ENCODE data around the gene KCNQ1.

Gene KCNQ1

GRCh38 chr11:2453436-2453835, 8.6 kb downstream of the KCNQ1 start:
- no peak overlapping the region for H3K4me3 ChIP-seq (ENCODE audit: extremely low read depth, insufficient read depth, low read length, poor library complexity, severe bottlenecking)
- no peak overlapping the region for H3K27ac ChIP-seq (ENCODE audit: low read depth, low read length, severe bottlenecking)
- 89 to 93% methylated on average over 4 to 5 of the region's 5 CpGs for WGBS, 2 experiments (ENCODE audit: insufficient coverage in 2 of 2)
- no peaks in the 10 kb centered on the region for H3K4me1 ChIP-seq (ENCODE audit: control insufficient read depth, insufficient read depth, low read length, poor library complexity, severe bottlenecking)
- H3K36me3 ChIP-seq (ENCODE audit: control insufficient read depth, insufficient read depth, low read length): no peaks in the 10 kb centered on the region
- no peaks in the 10 kb centered on the region for H3K9me3 ChIP-seq (ENCODE audit: control insufficient read depth, low read length)

- Histone ChIP-seq H3K4me1 (ENCODE audit: control insufficient read depth, insufficient read depth, low read length, poor library complexity, severe bottlenecking) (no peaks in the 10 kb centered on the region), H3K36me3 (ENCODE audit: control insufficient read depth, insufficient read depth, low read length) (no peaks in the 10 kb centered on the region), H3K27ac (ENCODE audit: low read depth, low read length, severe bottlenecking) (no peak overlapping the region), H3K4me3 (ENCODE audit: extremely low read depth, insufficient read depth, low read length, poor library complexity, severe bottlenecking) (no peak overlapping the region), H3K9me3 (ENCODE audit: control insufficient read depth, low read length) (no peaks in the 10 kb centered on the region)
- WGBS, 2 experiments (ENCODE audit: insufficient coverage in 2 of 2): 83 to 91% methylated on average over 9 to 11 of the region's 13 CpGs
Observed at GRCh38 chr11:2458321-2458720, 13.5 kb downstream of the KCNQ1 start.

DNA sequence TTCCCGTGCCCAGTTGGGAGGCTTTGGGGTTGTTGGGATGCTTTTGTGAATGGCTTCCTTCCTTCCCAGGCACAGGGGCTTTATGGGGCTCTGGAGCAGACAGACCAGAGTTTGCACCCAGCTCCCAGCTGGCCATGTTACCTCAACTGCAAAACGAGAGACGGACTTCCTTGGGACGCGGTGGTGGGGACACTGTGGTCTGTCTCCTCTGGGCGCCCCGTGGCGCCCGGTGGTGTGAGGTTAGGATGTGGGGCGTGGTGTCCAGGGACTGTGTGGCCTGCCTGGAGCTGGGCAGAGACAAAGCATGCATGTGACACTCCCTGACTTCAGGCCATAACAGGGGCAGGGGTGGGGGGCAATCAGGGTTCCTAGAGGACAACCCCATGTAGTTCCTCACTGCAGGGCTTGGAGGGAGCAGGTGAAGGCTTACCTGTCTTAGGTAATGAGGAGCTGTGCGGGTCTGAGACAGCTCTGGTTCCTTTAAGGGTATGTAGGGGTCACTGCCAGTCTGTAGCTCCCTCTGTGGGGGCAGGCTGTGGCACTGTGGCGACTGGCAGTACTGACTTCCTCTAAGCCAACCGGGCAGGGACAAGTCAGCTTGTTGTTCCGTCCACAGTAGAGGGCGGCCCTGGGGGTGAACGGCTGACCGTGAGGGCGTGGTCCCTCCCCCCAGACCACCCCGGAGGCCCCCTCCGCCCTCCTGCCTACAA, 14.4 kb downstream of the KCNQ1 start:
- Histone ChIP-seq H3K27ac (ENCODE audit: low read depth, low read length, severe bottlenecking) (no peak overlapping the region), H3K4me3 (ENCODE audit: extremely low read depth, insufficient read depth, low read length, poor library complexity, severe bottlenecking) (no peak overlapping the region), H3K36me3 (ENCODE audit: control insufficient read depth, insufficient read depth, low read length) (no peaks in the 10 kb centered on the region), H3K9me3 (ENCODE audit: control insufficient read depth, low read length) (no peaks in the 10 kb centered on the region), H3K4me1 (ENCODE audit: control insufficient read depth, insufficient read depth, low read length, poor library complexity, severe bottlenecking) (no peaks in the 10 kb centered on the region)
- 81 to 86% methylated on average over 13 to 17 of the region's 20 CpGs for WGBS, 2 experiments (ENCODE audit: insufficient coverage in 2 of 2)

GRCh38 chr11:2459796-2460531, 15.2 kb downstream of the KCNQ1 start:
- H3K4me1 ChIP-seq (ENCODE audit: control insufficient read depth, insufficient read depth, low read length, poor library complexity, severe bottlenecking): no peaks in the 10 kb centered on the region
- H3K36me3 ChIP-seq (ENCODE audit: control insufficient read depth, insufficient read depth, low read length): no peaks in the 10 kb centered on the region
- WGBS, 2 experiments (ENCODE audit: insufficient coverage in 2 of 2): 89 to 90% methylated on average over 11 to 12 of the region's 13 CpGs
- H3K9me3 ChIP-seq (ENCODE audit: control insufficient read depth, low read length): no peaks in the 10 kb centered on the region
- H3K4me3 ChIP-seq (ENCODE audit: extremely low read depth, insufficient read depth, low read length, poor library complexity, severe bottlenecking): no peak overlapping the region
- no peak overlapping the region for H3K27ac ChIP-seq (ENCODE audit: low read depth, low read length, severe bottlenecking)

GRCh38 chr11:2460540-2461252, 15.9 kb downstream of the KCNQ1 start:
- H3K9me3 ChIP-seq (ENCODE audit: control insufficient read depth, low read length): no peaks in the 10 kb centered on the region
- 89% methylated on average over 14 to 15 of the region's 15 CpGs for WGBS, 2 experiments (ENCODE audit: insufficient coverage in 2 of 2)
- H3K4me1 ChIP-seq (ENCODE audit: control insufficient read depth, insufficient read depth, low read length, poor library complexity, severe bottlenecking): no peaks in the 10 kb centered on the region
- H3K36me3 ChIP-seq (ENCODE audit: control insufficient read depth, insufficient read depth, low read length): no peaks in the 10 kb centered on the region
- no peak overlapping the region for H3K4me3 ChIP-seq (ENCODE audit: extremely low read depth, insufficient read depth, low read length, poor library complexity, severe bottlenecking)
- H3K27ac ChIP-seq (ENCODE audit: low read depth, low read length, severe bottlenecking): no peak overlapping the region

DNA sequence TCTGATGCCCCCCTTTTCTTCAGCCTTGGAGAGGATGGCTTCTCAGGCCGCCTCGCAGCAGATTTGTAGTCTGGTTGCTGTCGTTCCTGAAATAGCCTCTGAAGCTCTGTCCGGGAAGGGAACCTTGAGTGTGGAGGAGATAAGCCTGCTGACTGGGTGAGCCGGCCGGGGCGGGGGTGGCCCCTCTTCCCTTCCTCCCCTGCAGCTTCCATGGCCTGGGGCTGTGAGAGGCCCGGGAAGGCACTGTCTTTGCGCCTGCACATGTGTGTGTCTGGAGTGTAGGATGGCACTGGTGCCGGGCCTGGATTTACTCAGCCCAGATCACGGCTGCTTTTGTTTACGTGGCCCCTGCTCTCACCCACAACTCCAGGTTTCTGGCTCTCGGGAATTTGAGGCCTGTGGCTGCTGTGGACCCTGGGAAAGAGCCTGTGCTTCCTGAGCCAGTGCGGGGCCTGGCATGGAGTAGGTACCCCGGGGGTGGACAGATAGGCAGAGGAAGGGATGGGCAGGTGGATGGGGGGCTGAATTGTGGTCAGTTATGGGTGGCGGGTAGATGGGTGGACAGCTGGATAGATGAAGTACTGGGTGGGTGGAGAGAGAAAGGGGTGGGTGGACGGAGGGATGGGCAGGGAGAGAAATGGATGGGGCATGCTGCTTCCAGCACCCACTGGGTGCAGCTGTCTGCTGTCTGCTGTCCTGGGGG, 16.6 kb downstream of the KCNQ1 start:
- H3K36me3 ChIP-seq (ENCODE audit: control insufficient read depth, insufficient read depth, low read length): no peaks in the 10 kb centered on the region
- no peak overlapping the region for H3K27ac ChIP-seq (ENCODE audit: low read depth, low read length, severe bottlenecking)
- H3K9me3 ChIP-seq (ENCODE audit: control insufficient read depth, low read length): no peaks in the 10 kb centered on the region
- 86 to 93% methylated on average over 6 to 8 of the region's 17 CpGs for WGBS, 2 experiments (ENCODE audit: insufficient coverage in 2 of 2)
- H3K4me1 ChIP-seq (ENCODE audit: control insufficient read depth, insufficient read depth, low read length, poor library complexity, severe bottlenecking): no peaks in the 10 kb centered on the region
- no peak overlapping the region for H3K4me3 ChIP-seq (ENCODE audit: extremely low read depth, insufficient read depth, low read length, poor library complexity, severe bottlenecking)

GRCh38 chr11:2461956-2462542, 17.2 kb downstream of the KCNQ1 start:
- Histone ChIP-seq H3K9me3 (ENCODE audit: control insufficient read depth, low read length) (no peaks in the 10 kb centered on the region), H3K4me3 (ENCODE audit: extremely low read depth, insufficient read depth, low read length, poor library complexity, severe bottlenecking) (no peak overlapping the region), H3K4me1 (ENCODE audit: control insufficient read depth, insufficient read depth, low read length, poor library complexity, severe bottlenecking) (no peaks in the 10 kb centered on the region), H3K36me3 (ENCODE audit: control insufficient read depth, insufficient read depth, low read length) (no peaks in the 10 kb centered on the region), H3K27ac (ENCODE audit: low read depth, low read length, severe bottlenecking) (no peak overlapping the region)
- WGBS, 2 experiments (ENCODE audit: insufficient coverage in 2 of 2): 87 to 96% methylated on average over 8 to 13 of the region's 14 CpGs

- Histone ChIP-seq H3K4me3 (ENCODE audit: extremely low read depth, insufficient read depth, low read length, poor library complexity, severe bottlenecking) (no peak overlapping the region), H3K27ac (ENCODE audit: low read depth, low read length, severe bottlenecking) (no peak overlapping the region), H3K4me1 (ENCODE audit: control insufficient read depth, insufficient read depth, low read length, poor library complexity, severe bottlenecking) (no peaks in the 10 kb centered on the region), H3K9me3 (ENCODE audit: control insufficient read depth, low read length) (no peaks in the 10 kb centered on the region), H3K36me3 (ENCODE audit: control insufficient read depth, insufficient read depth, low read length) (no peaks in the 10 kb centered on the region)
- WGBS, 2 experiments (ENCODE audit: insufficient coverage in 2 of 2): 88 to 91% methylated on average over 5 to 6 of the region's 8 CpGs
Observed at GRCh38 chr11:2462543-2462985, 17.8 kb downstream of the KCNQ1 start.

DNA sequence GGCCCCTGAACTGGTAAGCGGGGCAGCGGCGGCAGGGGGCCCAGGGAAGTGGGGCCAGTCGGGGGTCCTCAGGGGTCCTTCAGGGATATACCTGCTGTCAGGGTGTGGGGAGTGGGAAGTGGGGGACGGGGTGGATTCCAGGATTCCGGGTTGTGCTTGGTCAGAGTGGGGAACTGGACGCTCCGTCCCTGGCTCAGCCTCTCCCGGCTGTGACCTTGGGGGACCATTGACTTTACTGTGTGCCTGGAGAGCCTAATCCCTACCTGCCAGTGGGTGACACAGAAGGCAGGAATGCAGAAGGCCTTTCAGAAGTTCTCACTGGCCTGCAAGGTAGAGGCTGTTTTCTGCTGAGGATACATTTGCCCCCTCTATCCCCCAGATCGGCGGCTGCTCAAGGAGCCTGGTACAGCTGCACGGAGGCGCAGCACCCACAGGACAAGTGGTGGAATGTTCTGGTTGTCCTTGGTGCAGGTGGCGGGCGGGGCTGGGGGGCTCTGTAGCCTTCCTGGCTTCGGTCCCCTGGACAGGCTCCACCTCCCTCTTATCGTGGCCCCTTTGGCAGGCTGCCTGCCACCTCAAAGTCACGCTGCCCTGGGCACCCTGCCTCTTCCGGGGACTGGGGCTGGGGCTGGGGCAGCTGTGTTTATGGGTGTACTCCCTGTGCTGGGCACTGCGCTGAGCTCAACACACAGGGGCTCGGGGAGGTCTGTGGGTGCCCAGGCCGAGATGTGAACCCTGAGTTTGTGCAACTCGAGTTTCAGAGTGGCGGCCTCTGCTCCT, 18.4 kb downstream of the KCNQ1 start:
- no peak overlapping the region for H3K4me3 ChIP-seq (ENCODE audit: extremely low read depth, insufficient read depth, low read length, poor library complexity, severe bottlenecking)
- 86 to 96% methylated on average over 13 to 14 of the region's 24 CpGs for WGBS, 2 experiments (ENCODE audit: insufficient coverage in 2 of 2)

More for the DNA sequence above, 18.4 kb downstream of the KCNQ1 start:
- no peaks in the 10 kb centered on the region for H3K4me1 ChIP-seq (ENCODE audit: control insufficient read depth, insufficient read depth, low read length, poor library complexity, severe bottlenecking)
- H3K36me3 ChIP-seq (ENCODE audit: control insufficient read depth, insufficient read depth, low read length): no peaks in the 10 kb centered on the region
- H3K9me3 ChIP-seq (ENCODE audit: control insufficient read depth, low read length): no peaks in the 10 kb centered on the region
- H3K27ac ChIP-seq (ENCODE audit: low read depth, low read length, severe bottlenecking): no peak overlapping the region

Measured in mesodermal cell (in vitro differentiated cells).